ENCODE data around the gene SPOPL. TPM values are rescaled to one million over a fixed set of nuclear protein-coding genes. Genes with fewer than 3 reads are reported as not detected.
A peak's percentile ranks its signal among the peaks of the same experiment; 100 is the strongest.

The SPOPL gene
- total RNA-seq, 4 donors from 2014 or later, result 19.5 to 34.5 (median 25.4) TPM

GRCh38 chr2:138494265-138494966 is 7.2 kb upstream of the SPOPL start:
- DNase-seq (ENCODE audit: low spot score) (no peak), ATAC-seq (ENCODE audit: low FRiP score) (no peak)
- TF ChIP-seq CTCF (IDR thresholded peaks at IDR 0.05), result no peak

GRCh38 chr2:138495384-138495783 is 6.2 kb upstream of the SPOPL start:
- DNase-seq (ENCODE audit: low spot score) (no peak), ATAC-seq (ENCODE audit: low FRiP score) (no peak)
- no peak for TF ChIP-seq CTCF (IDR thresholded peaks at IDR 0.05)

GRCh38 chr2:138496096-138496651 is 5.4 kb upstream of the SPOPL start:
- DNase-seq (ENCODE audit: low spot score) (no peak), ATAC-seq (ENCODE audit: low FRiP score) (no peak)
- TF ChIP-seq CTCF (IDR thresholded peaks at IDR 0.05), result no peak

- no peak for TF ChIP-seq CTCF (IDR thresholded peaks at IDR 0.05)
- ATAC-seq (ENCODE audit: low FRiP score) (no peak), DNase-seq (ENCODE audit: low spot score) (no peak)
Observed at GRCh38 chr2:138497294-138497693, 4.3 kb upstream of the SPOPL start.

- DNase-seq (ENCODE audit: low spot score), result no peak
- no peak for TF ChIP-seq CTCF (IDR thresholded peaks at IDR 0.05)
- no peak for ATAC-seq (ENCODE audit: low FRiP score)
Observed at GRCh38 chr2:138499684-138500083, 1.9 kb upstream of the SPOPL start.

GRCh38 chr2:138500592-138501424 is 762 bp upstream of the SPOPL start:
- ATAC-seq (ENCODE audit: low FRiP score), result peak; percentile 31

More at GRCh38 chr2:138500592-138501424, 762 bp upstream of the SPOPL start:
- TF ChIP-seq CTCF (IDR thresholded peaks at IDR 0.05), result no peak
- DNase-seq (ENCODE audit: low spot score), result no peak

Measured in omental fat pad (tissue), 4 donors.